Karpas-422 (cell line): ENCODE measurements around the gene ZFR2. TPM values are rescaled to one million over a fixed set of nuclear protein-coding genes. Genes with fewer than 3 reads are reported as not detected.

Experiments used
- DNase-seq: peaks from one replicate; pipeline ENCODE4 v3.0.0-alpha.2; 2015
- H2AFZ ChIP-seq: fragments of 200-600 bp; sonication (generic); 2 replicates; pipeline ENCODE4 v1.6.1; 2014; ENCODE audit warnings: antibody characterized with exemption, low read length, mixed read lengths
- H3K27ac ChIP-seq: fragments of 200-600 bp; sonication (generic); 2 replicates; pipeline ENCODE4 v1.5.1; 2014; ENCODE audit warnings: mild to moderate bottlenecking, low read length, moderate library complexity
- H3K27me3 ChIP-seq: fragments of 200-600 bp; sonication (generic); 2 replicates; pipeline ENCODE4 v1.6.1; 2014; ENCODE audit warnings: low read length, mixed read lengths
- H3K36me3 ChIP-seq: fragments of 200-600 bp; sonication (generic); 2 replicates; pipeline ENCODE4 v1.6.1; 2014; ENCODE audit warnings: low read length, mixed read lengths; ENCODE audit not compliant: insufficient read depth
- H3K4me1 ChIP-seq: fragments of 200-600 bp; sonication (generic); 2 replicates; pipeline ENCODE4 v1.6.1; 2014; ENCODE audit warnings: mild to moderate bottlenecking, low read length, mixed read lengths
- H3K4me2 ChIP-seq: fragments of 200-600 bp; sonication (generic); 2 replicates; pipeline ENCODE4 v1.6.1; 2014; ENCODE audit warnings: low read length, low read depth, mild to moderate bottlenecking; ENCODE audit not compliant: poor library complexity, severe bottlenecking
- H3K4me3 ChIP-seq: fragments of 200-600 bp; sonication (generic); 2 replicates; pipeline ENCODE4 v1.5.1; 2014; ENCODE audit warnings: mild to moderate bottlenecking, antibody characterized with exemption, low read length, mixed read lengths
- H3K79me2 ChIP-seq: fragments of 200-600 bp; sonication (generic); 2 replicates; pipeline ENCODE4 v1.6.1; 2014; ENCODE audit warnings: mild to moderate bottlenecking, low read length, mixed read lengths
- H3K9ac ChIP-seq: fragments of 200-600 bp; sonication (generic); 2 replicates; pipeline ENCODE4 v1.6.0; 2014; ENCODE audit warnings: low read length
- H3K9me2 ChIP-seq: fragments of 200-600 bp; sonication (generic), shearing (Covaris generic); replicated peaks from 2 replicates; pipeline ENCODE4 v1.6.0; 2014; ENCODE audit warnings: mild to moderate bottlenecking, low read length, moderate library complexity; ENCODE audit not compliant: insufficient read depth
- H3K9me3 ChIP-seq: fragments of 300-700, 200-600 bp; sonication (generic); 2 replicates; pipeline ENCODE4 v1.6.1; 2014; ENCODE audit warnings: low read length, mixed read lengths
- H4K20me1 ChIP-seq: fragments of 200-600 bp; sonication (generic); 2 replicates; pipeline ENCODE4 v1.6.1; 2014; ENCODE audit warnings: mild to moderate bottlenecking, antibody characterized with exemption, low read length, low read depth; ENCODE audit not compliant: insufficient read depth
- total RNA-seq: library from RNA; depleted of rRNA; stranded (reverse); fragments of >200 nt; shearing (Covaris generic); gene quantifications from 2 replicates; pipeline ENCODE4 v1.2.3, GENCODE V29; 2014; ENCODE audit warnings: low replicate concordance

Gene ZFR2
- total RNA-seq, 1 experiment from 2014 or later, result not detected

- no peaks in the 10 kb centered on the region for H3K4me1 ChIP-seq
- no peak overlapping the region for H3K4me2 ChIP-seq
- no peaks in the 10 kb centered on the region for H3K27me3 ChIP-seq
- no peak for DNase-seq
- H3K36me3 ChIP-seq, result no peaks in the 10 kb centered on the region
- no peak overlapping the region for H3K9ac ChIP-seq
- H3K4me3 ChIP-seq, result no peak overlapping the region
- no peaks in the 10 kb centered on the region for H3K9me2 ChIP-seq
- no peaks in the 10 kb centered on the region for H3K79me2 ChIP-seq
- no peaks in the 10 kb centered on the region for H3K9me3 ChIP-seq
- H2AFZ ChIP-seq, result no peak overlapping the region
- H4K20me1 ChIP-seq, result no peaks in the 10 kb centered on the region
- no peak overlapping the region for H3K27ac ChIP-seq
These were observed 1.8 kb downstream of the ZFR2 start for GRCh38 chr19:3866910-3867638.

DNA sequence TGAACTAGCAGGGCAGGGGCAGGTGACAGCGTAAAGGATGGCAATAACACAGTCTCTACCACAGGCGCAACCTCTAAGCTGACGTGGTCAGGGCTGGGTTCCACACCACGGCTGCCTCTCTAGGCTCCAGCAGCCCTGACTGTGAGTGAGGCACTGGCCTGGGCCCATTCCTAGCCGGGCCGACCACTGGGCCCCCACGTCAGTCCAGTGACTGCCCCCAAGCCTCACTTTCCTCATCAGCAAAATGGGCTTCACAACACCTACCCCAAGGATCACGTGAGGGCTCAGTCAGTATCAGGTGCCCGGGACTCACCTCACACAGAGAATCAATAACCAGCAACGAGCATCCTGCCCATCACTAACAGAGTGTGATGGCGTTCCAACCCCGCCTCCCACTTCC, 5.2 kb downstream of the ZFR2 start:
- no peaks in the 10 kb centered on the region for H3K4me1 ChIP-seq
- DNase-seq, result no peak
- H3K36me3 ChIP-seq, result no peaks in the 10 kb centered on the region

DNA sequence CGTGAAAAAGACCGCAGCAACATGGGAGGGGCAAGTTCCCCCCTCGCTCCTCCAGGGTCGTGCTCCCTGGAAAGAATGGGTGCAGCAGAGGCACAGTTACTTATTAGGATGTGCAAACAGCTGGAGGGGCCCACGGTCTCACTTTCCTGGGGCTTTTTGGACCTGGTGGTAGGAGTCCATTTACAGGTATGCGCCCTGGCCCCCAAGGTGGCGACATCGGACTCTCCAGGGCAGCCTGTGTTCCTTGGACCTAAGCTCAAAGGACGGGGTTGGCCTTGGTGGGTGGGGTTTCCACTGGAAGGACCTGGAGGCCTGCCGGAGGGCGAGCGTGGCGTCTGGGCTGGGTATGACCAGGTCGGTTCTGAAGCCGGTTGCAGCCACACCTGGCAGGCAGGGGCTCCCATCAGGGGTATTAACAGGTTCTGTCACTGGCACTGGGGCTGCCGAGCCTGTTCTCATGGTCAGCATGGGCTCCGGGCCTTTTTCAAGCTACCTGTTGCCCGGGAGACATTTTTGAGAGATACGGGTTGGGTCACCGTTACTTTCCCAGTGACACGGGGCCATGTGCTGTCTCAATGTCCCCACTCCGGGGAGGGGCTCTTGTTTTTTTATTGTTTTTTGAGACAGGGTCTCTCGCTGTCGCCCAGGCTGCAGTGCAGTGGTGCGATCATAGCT, 5.9 kb downstream of the ZFR2 start:
- H3K4me2 ChIP-seq, result no peak overlapping the region
- H3K9ac ChIP-seq, result no peak overlapping the region

More for the DNA sequence above, 5.2 kb downstream of the ZFR2 start:
- Histone ChIP-seq H3K27me3 (no peaks in the 10 kb centered on the region), H3K9me3 (no peaks in the 10 kb centered on the region), H2AFZ (no peak overlapping the region), H3K79me2 (no peaks in the 10 kb centered on the region), H3K4me3 (no peak overlapping the region), H3K9ac (no peak overlapping the region), H3K27ac (no peak overlapping the region), H3K4me2 (no peak overlapping the region), H3K9me2 (no peaks in the 10 kb centered on the region), H4K20me1 (no peaks in the 10 kb centered on the region)

GRCh38 chr19:3860499-3860898, 8.3 kb downstream of the ZFR2 start:
- Histone ChIP-seq H3K4me1 (no peaks in the 10 kb centered on the region), H3K4me3 (no peak overlapping the region), H3K9me3 (no peaks in the 10 kb centered on the region), H3K36me3 (no peaks in the 10 kb centered on the region), H3K27ac (no peak overlapping the region), H3K79me2 (no peaks in the 10 kb centered on the region), H3K9ac (no peak overlapping the region), H4K20me1 (no peaks in the 10 kb centered on the region), H3K9me2 (no peaks in the 10 kb centered on the region), H2AFZ (no peak overlapping the region), H3K4me2 (no peak overlapping the region), H3K27me3 (no peaks in the 10 kb centered on the region)
- no peak for DNase-seq

More for the DNA sequence above, 5.9 kb downstream of the ZFR2 start:
- H2AFZ ChIP-seq, result no peak overlapping the region
- no peaks in the 10 kb centered on the region for H3K36me3 ChIP-seq
- no peaks in the 10 kb centered on the region for H3K4me1 ChIP-seq
- no peaks in the 10 kb centered on the region for H3K27me3 ChIP-seq
- no peaks in the 10 kb centered on the region for H3K9me3 ChIP-seq
- H3K79me2 ChIP-seq, result no peaks in the 10 kb centered on the region
- no peak overlapping the region for H3K27ac ChIP-seq
- no peaks in the 10 kb centered on the region for H3K9me2 ChIP-seq
- H4K20me1 ChIP-seq, result no peaks in the 10 kb centered on the region
- no peak for DNase-seq
- H3K4me3 ChIP-seq, result no peak overlapping the region

DNA sequence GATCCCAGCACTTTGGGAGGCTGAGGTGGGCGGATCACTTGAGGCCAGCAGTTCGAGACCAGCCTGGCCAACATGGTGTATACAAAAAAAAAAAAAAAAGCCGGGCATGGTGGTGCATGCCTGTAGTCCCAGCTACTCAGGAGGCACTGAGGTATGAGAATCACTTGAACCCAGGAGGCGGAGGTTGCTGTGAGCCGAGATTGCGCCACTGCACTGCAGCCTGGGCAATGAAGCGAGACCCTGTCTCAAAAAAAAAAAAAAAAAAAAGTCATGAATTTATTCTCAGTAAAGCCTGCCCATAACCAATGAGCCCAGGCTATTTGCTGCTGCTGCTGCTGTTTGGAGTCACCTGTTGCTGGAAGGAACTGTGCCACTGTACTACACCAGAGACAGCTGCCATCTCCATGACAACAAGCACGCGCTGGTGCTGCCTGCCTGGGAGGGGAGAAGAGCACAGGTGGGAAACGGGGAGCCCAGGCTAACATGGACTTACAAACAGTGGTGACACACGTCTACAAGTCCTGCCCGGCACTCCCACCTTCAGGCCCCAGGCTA, 11.3 kb downstream of the ZFR2 start:
- peak; percentile 78 for DNase-seq
- H3K79me2 ChIP-seq, result no peaks in the 10 kb centered on the region

GRCh38 chr19:3855320-3855719, 13.5 kb downstream of the ZFR2 start:
- Histone ChIP-seq H2AFZ (no peak overlapping the region), H3K9ac (no peak overlapping the region), H3K4me2 (no peak overlapping the region)

More for the DNA sequence above, 11.3 kb downstream of the ZFR2 start:
- Histone ChIP-seq H3K4me1 (no peaks in the 10 kb centered on the region), H3K9me2 (no peaks in the 10 kb centered on the region), H3K36me3 (no peaks in the 10 kb centered on the region), H3K4me2 (no peak overlapping the region), H3K9me3 (peaks cover 6% of the 10 kb centered on the region; the same call in 1 of the 2 replicates), H3K27ac (no peak overlapping the region), H3K27me3 (no peaks in the 10 kb centered on the region), H3K4me3 (no peak overlapping the region), H4K20me1 (no peaks in the 10 kb centered on the region), H3K9ac (no peak overlapping the region), H2AFZ (no peak overlapping the region)

GRCh38 chr19:3852614-3853254, 16.1 kb downstream of the ZFR2 start:
- Histone ChIP-seq H3K9ac (no peak overlapping the region), H3K4me2 (no peak overlapping the region)

More at GRCh38 chr19:3855320-3855719, 13.5 kb downstream of the ZFR2 start:
- no peaks in the 10 kb centered on the region for H3K79me2 ChIP-seq
- no peaks in the 10 kb centered on the region for H4K20me1 ChIP-seq
- H3K4me1 ChIP-seq, result no peaks in the 10 kb centered on the region
- no peaks in the 10 kb centered on the region for H3K9me2 ChIP-seq
- H3K27ac ChIP-seq, result no peak overlapping the region
- no peak for DNase-seq
- no peaks in the 10 kb centered on the region for H3K27me3 ChIP-seq
- peaks cover 23% of the 10 kb centered on the region for H3K9me3 ChIP-seq
- H3K36me3 ChIP-seq, result no peaks in the 10 kb centered on the region
- H3K4me3 ChIP-seq, result no peak overlapping the region

GRCh38 chr19:3852177-3852511, 16.7 kb downstream of the ZFR2 start:
- Histone ChIP-seq H3K27me3 (no peaks in the 10 kb centered on the region; the same call in 1 of the 2 replicates), H3K27ac (no peak overlapping the region), H3K79me2 (no peaks in the 10 kb centered on the region), H3K9me2 (no peaks in the 10 kb centered on the region), H3K4me3 (no peak overlapping the region), H3K36me3 (no peaks in the 10 kb centered on the region), H2AFZ (no peak overlapping the region), H3K9ac (no peak overlapping the region), H4K20me1 (no peaks in the 10 kb centered on the region), H3K9me3 (peaks cover 23% of the 10 kb centered on the region), H3K4me1 (no peaks in the 10 kb centered on the region), H3K4me2 (no peak overlapping the region)
- no peak for DNase-seq

More at GRCh38 chr19:3852614-3853254, 16.1 kb downstream of the ZFR2 start:
- H3K9me2 ChIP-seq, result no peaks in the 10 kb centered on the region
- no peaks in the 10 kb centered on the region for H3K36me3 ChIP-seq
- no peaks in the 10 kb centered on the region; the same call in 1 of the 2 replicates for H3K27me3 ChIP-seq
- H3K4me3 ChIP-seq, result no peak overlapping the region
- no peaks in the 10 kb centered on the region for H3K4me1 ChIP-seq
- H2AFZ ChIP-seq, result no peak overlapping the region
- no peaks in the 10 kb centered on the region for H3K79me2 ChIP-seq
- H3K9me3 ChIP-seq, result peaks cover 23% of the 10 kb centered on the region
- no peak overlapping the region for H3K27ac ChIP-seq
- DNase-seq, result peak; percentile 48
- no peaks in the 10 kb centered on the region for H4K20me1 ChIP-seq
